NCI-H128 (cell line): Measurements from ENCODE around the gene CEP295NL.

Experiments
- DNase-seq: peaks from one replicate; lab custom pipeline; 2025; ENCODE audit not compliant: unreplicated experiment; lab: John Stamatoyannopoulos, UW

The CEP295NL gene

GRCh38 chr17:78840780-78841611 lies 62.0 kb downstream of the CEP295NL start, which contains the start of gene USP36:
Gene USP36 (minus strand): TSS chr17:78840814. CDS start chr17:78836363, 4,451 bp downstream.
- peak; percentile 95 for DNase-seq
